Stimulated activated CD8-positive, alpha-beta memory T cell treated with anti-CD3 and anti-CD28 coated beads, Interleukin-7, amount 100 ng/mL, for 24 hours (primary cell): ENCODE measurements around the gene CCDC57.
A peak's percentile ranks its signal among the peaks of the same experiment; 100 is the strongest.

Experiments used
- DNase-seq: peaks from one replicate; pipeline ENCODE4 v3.0.0-alpha.2; 2020; ENCODE audit warnings: low read depth

The CCDC57 gene

GRCh38 chr17:82060001-82060380 is 152.7 kb downstream of the CCDC57 start:
- no peak for DNase-seq

GRCh38 chr17:82059272-82060000 is 153.2 kb downstream of the CCDC57 start:
- DNase-seq, result no peak

- DNase-seq, result no peak
Observed at GRCh38 chr17:82058855-82059249, 153.8 kb downstream of the CCDC57 start.

- no peak for DNase-seq
Observed at GRCh38 chr17:82058230-82058854, 154.3 kb downstream of the CCDC57 start.

- no peak for DNase-seq
Observed at GRCh38 chr17:82056729-82057621, 155.7 kb downstream of the CCDC57 start.

- DNase-seq, result no peak
Observed at GRCh38 chr17:82055965-82056728, 156.5 kb downstream of the CCDC57 start.

GRCh38 chr17:82055023-82055964 is 157.3 kb downstream of the CCDC57 start:
- no peak for DNase-seq

- DNase-seq, result no peak
Observed at GRCh38 chr17:82054351-82055022, 158.2 kb downstream of the CCDC57 start.

GRCh38 chr17:82053556-82054263 is 158.9 kb downstream of the CCDC57 start:
- no peak for DNase-seq

- DNase-seq, result no peak
Observed at GRCh38 chr17:82053130-82053529, 159.5 kb downstream of the CCDC57 start.

- no peak for DNase-seq
Observed at GRCh38 chr17:82052638-82053059, 160.0 kb downstream of the CCDC57 start.

- DNase-seq, result peak; percentile 73
Observed at GRCh38 chr17:82051776-82052637, 160.6 kb downstream of the CCDC57 start, which contains the start of the genes GPS1 and RFNG. Gene GPS1 (plus strand): TSS chr17:82051898. CDS start chr17:82051932, 34 bp downstream. Gene RFNG (minus strand): TSS chr17:82051811. CDS start chr17:82051766, 45 bp downstream.
